ENCODE results near the gene BANF1. TPM values are rescaled to one million over a fixed set of nuclear protein-coding genes. Genes with fewer than 3 reads are reported as not detected.

The BANF1 gene
- total and polyA plus RNA-seq, 3 donors from 2014 or later = 105 to 193 (median 133) TPM

GRCh38 chr11:66035653-66036333 lies 33.5 kb downstream of the BANF1 start:
- Histone ChIP-seq H3K27ac (no peak overlapping the region), H3K4me3 (no peak overlapping the region), H3K4me1 (no peaks in the 10 kb centered on the region), H3K9me3 (no peaks in the 10 kb centered on the region), H3K36me3 (ENCODE audit: low read depth, missing control alignments) (no peaks in the 10 kb centered on the region), H3K27me3 (no peaks in the 10 kb centered on the region)
- intact Hi-C loops (cut with DNase I; ENCODE audit: low total_unique reads) = no loop called here
- DNase-seq = no peak
- WGBS, 2 donors = 65 to 67% methylated on average over 9 of the region's 9 CpGs
- no peak for TF ChIP-seq POLR2A (IDR thresholded peaks at IDR 0.05)
- no peak for TF ChIP-seq CTCF (IDR thresholded peaks at IDR 0.05)

DNA sequence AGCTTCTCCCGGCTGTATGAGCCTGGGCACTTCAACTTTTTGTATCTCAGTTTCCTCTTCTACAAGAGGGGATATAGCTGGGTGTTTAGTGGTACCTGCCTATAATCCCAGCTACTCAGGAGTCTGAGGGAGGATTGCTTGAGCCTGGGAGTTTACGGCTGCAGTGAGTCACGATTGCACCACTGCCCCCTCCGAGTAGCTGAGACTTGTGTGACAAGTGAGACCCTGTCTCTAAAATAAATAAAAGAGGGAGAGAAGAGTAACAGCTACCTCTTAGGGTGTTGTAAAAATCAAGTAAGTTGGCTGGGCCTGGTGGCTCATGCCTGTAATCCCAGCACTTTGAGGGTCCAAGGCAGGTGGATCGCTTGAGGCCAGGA lies 34.0 kb downstream of the BANF1 start:
- 69 to 81% methylated on average over 5 of the region's 5 CpGs for WGBS, 2 donors
- no peak overlapping the region for H3K4me3 ChIP-seq
- TF ChIP-seq POLR2A (IDR thresholded peaks at IDR 0.05) = no peak
- TF ChIP-seq CTCF (IDR thresholded peaks at IDR 0.05) = no peak
- DNase-seq = no peak
- intact Hi-C loops (cut with DNase I; ENCODE audit: low total_unique reads) = no loop called here
- H3K4me1 ChIP-seq = no peaks in the 10 kb centered on the region
- no peaks in the 10 kb centered on the region for H3K9me3 ChIP-seq
- no peak overlapping the region for H3K27ac ChIP-seq
- no peaks in the 10 kb centered on the region for H3K36me3 ChIP-seq (ENCODE audit: low read depth, missing control alignments)
- no peaks in the 10 kb centered on the region for H3K27me3 ChIP-seq

DNA sequence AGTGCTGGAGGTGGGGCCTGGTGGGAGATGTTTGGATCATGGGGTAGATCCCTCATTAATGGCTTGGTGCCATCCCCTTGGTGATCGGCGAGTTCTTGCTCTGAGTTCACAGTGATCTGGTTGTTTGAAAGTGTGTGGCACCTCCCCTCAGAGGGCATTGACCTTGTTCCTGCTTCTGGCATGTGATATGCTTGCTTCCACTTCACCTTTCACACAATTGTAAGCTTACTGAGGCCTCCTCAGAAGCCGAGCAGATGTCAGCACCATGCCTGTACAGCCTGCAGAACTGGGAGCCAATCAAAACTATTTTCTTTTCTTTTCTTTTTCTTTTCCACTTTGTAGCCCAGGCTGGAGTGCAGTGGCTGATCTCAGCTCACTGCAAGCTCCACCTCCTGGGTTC lies 35.0 kb downstream of the BANF1 start:
- no peaks in the 10 kb centered on the region for H3K27me3 ChIP-seq
- H3K9me3 ChIP-seq = no peaks in the 10 kb centered on the region
- WGBS, 2 donors = 77 to 90% methylated on average over 3 of the region's 3 CpGs
- no peaks in the 10 kb centered on the region for H3K4me1 ChIP-seq
- no peak overlapping the region for H3K4me3 ChIP-seq
- DNase-seq = no peak
- intact Hi-C loops (cut with DNase I; ENCODE audit: low total_unique reads) = no loop called here
- H3K27ac ChIP-seq = no peak overlapping the region
- H3K36me3 ChIP-seq (ENCODE audit: low read depth, missing control alignments) = no peaks in the 10 kb centered on the region
- no peak for TF ChIP-seq CTCF (IDR thresholded peaks at IDR 0.05)
- TF ChIP-seq POLR2A (IDR thresholded peaks at IDR 0.05) = no peak

GRCh38 chr11:66039765-66040164 lies 37.5 kb downstream of the BANF1 start:
- Histone ChIP-seq H3K36me3 (ENCODE audit: low read depth, missing control alignments) (no peaks in the 10 kb centered on the region), H3K9me3 (no peaks in the 10 kb centered on the region), H3K4me3 (no peak overlapping the region), H3K27ac (no peak overlapping the region), H3K27me3 (no peaks in the 10 kb centered on the region), H3K4me1 (no peaks in the 10 kb centered on the region)
- intact Hi-C loops (cut with DNase I; ENCODE audit: low total_unique reads) = no loop called here
- 79 to 89% methylated on average over 3 of the region's 3 CpGs for WGBS, 2 donors
- no peak for TF ChIP-seq CTCF (IDR thresholded peaks at IDR 0.05)
- no peak for TF ChIP-seq POLR2A (IDR thresholded peaks at IDR 0.05)
- no peak for DNase-seq
